ENCODE results near the gene CHMP1A.

CHMP1A gene

DNA sequence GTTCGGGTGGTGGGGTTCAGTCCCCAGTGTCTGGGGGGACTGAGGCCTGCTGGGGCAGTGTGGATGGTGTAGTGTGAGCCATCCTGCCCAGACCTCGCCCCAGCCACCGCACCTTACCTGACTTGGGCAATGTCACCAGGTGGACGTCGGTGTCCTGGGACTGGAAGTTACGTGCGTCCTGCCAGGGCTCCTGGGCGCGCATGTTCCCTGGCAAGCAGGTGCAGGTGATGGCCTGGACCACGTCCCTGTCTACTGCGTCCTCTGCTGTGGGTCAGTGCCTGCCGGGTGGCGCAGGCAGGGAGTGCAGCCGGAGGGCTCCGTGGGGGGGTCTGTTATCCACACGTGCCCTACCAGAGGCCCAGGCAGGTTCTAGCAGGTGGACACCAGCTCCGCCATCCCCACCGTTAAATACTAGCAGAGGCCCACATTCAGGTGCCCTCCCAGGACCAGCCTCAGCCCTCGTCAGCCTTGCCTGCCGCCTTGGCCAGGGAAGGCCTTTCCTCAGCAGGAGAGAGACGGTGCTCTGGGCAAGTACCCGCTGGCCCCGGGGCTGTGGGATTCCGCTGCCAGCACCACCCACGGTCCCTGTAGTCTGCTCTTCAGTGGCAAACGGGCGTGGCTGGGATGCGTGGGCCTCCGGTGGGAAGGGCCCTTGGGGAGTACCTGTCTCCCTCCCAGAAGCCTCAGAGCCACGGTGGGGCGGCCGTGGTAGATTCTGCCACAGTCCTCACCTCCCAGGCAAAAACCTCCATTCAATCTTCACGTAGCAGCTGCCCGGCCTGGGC lies 52.1 kb downstream of the CHMP1A start:
- in situ Hi-C loops (cut with MboI; ENCODE audit: low pct_unique_long_range_greater_than_20kb, low sequenced_read_pairs, unreplicated experiment) = no loop called here

DNA sequence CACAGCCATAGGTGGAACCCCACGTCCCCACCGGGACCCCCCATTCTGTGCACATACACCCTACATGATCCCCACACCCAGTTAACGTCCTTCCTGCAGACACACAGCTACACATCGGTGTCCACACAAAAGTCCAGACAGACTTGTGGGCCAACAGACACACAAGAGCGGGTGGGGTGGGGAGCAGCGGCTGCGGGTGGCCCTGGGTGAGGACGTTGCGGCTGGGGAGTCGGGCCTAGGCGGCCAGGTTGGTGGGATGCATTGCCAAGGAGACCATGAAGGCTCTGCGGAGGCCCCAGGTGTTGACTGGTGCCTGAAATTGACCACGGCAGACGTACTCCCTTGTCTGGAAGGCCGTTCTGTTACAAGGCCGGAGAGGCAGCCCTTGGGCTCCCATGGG lies 52.7 kb downstream of the CHMP1A start:
- in situ Hi-C loops (cut with MboI; ENCODE audit: low pct_unique_long_range_greater_than_20kb, low sequenced_read_pairs, unreplicated experiment) = no loop called here
- TF ChIP-seq, protein P1, sequence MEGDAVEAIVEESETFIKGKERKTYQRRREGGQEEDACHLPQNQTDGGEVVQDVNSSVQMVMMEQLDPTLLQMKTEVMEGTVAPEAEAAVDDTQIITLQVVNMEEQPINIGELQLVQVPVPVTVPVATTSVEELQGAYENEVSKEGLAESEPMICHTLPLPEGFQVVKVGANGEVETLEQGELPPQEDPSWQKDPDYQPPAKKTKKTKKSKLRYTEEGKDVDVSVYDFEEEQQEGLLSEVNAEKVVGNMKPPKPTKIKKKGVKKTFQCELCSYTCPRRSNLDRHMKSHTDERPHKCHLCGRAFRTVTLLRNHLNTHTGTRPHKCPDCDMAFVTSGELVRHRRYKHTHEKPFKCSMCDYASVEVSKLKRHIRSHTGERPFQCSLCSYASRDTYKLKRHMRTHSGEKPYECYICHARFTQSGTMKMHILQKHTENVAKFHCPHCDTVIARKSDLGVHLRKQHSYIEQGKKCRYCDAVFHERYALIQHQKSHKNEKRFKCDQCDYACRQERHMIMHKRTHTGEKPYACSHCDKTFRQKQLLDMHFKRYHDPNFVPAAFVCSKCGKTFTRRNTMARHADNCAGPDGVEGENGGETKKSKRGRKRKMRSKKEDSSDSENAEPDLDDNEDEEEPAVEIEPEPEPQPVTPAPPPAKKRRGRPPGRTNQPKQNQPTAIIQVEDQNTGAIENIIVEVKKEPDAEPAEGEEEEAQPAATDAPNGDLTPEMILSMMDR (IDR thresholded peaks at IDR 0.05; ENCODE audit: extremely low read depth, insufficient read depth, missing control alignments) = no peak
- DNase-seq (ENCODE audit: low spot score) = no peak

More for the DNA sequence above, 52.1 kb downstream of the CHMP1A start:
- TF ChIP-seq, protein P1 (IDR thresholded peaks at IDR 0.05; ENCODE audit: extremely low read depth, insufficient read depth, missing control alignments) = no peak
- DNase-seq (ENCODE audit: low spot score) = no peak

DNA sequence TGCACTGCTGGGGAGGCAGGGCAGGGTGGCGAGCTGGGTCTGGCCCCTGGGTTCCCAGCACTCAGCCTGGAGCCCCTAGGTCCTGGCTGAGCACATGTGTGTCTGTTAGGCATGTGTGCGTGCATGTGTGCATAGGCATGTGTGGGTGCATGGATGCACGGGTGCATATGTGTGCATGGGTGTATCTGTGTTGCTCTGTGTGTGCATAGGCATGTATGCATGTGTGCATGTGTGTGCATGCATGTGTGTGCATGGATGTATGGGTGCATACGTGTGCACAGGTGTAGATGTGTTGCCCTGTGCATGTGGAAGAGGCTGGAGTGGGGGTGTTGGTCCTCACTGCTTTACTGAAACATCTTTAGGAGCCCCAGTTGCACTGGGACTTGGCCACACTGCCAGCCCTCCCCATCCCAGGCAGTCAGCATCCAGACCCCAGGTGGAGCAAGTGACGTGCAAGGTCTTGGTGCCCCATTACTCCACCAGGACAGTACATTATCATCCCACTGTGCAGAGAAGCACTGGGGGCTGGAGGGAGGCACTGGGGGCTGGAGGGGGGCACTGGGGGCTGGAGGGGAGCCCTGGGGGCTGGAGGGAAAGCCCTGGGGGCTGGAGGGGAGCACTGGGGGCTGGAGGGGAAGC lies 54.4 kb downstream of the CHMP1A start:
- in situ Hi-C loops (cut with MboI; ENCODE audit: low pct_unique_long_range_greater_than_20kb, low sequenced_read_pairs, unreplicated experiment) = no loop called here
- TF ChIP-seq, protein P1 (IDR thresholded peaks at IDR 0.05; ENCODE audit: extremely low read depth, insufficient read depth, missing control alignments) = no peak
- DNase-seq (ENCODE audit: low spot score) = no peak

DNA sequence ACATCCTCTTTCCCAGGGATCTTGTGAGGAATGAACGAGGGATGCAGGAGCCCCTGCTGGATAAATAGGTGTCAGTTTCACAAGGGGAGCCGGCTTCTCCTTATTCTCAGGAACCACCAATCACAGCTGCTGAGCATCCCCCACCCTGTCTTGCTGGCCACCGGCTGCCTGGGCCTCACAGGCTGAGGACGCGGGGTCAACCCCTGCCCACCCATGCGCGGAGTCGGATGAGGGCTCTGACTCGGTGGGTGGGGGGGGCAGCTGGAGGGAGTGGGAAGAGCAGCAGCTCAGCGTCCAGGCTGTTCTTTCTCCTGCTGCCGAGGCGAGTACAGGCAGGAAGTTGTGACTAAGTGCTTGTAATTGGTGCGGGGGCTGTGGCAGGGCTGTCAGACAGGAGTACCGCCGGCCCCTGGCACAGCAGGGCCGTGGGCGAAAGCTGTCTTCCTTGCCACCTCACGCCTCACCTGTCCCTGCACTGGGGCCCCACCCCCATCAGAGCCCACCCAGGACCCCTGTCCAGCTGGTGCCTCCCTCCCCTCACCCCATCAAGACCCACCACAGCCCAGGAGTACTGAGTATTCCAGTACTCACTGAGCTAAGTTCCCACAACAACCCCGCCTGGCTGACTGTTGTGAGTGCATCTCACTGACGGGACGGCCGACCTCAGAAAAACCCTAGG lies 55.1 kb downstream of the CHMP1A start:
- in situ Hi-C loops (cut with MboI; ENCODE audit: low pct_unique_long_range_greater_than_20kb, low sequenced_read_pairs, unreplicated experiment) = no loop called here
- DNase-seq (ENCODE audit: low spot score) = peak; percentile 74
- TF ChIP-seq, protein P1 (IDR thresholded peaks at IDR 0.05; ENCODE audit: extremely low read depth, insufficient read depth, missing control alignments) = no peak

DNA sequence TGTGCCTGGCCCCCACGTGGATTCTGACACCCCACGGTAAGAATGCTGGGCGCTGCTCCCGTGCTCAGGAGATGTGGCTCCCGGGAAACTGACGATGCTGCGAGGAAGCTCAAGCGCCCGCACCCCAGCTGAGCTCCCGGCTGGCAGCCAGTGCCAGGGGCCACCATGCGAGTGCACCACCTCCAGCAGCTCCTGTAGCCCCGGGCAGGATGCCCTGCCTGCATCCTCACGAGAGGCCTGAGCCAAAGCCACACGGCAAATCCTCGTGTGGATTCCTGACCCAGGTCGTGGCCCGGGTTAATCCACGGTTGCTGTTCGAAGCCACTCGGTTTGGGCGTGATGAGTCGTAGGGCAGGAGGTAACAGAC lies 55.6 kb downstream of the CHMP1A start:
- in situ Hi-C loops (cut with MboI; ENCODE audit: low pct_unique_long_range_greater_than_20kb, low sequenced_read_pairs, unreplicated experiment) = no loop called here
- no peak for DNase-seq (ENCODE audit: low spot score)
- TF ChIP-seq, protein P1 (IDR thresholded peaks at IDR 0.05; ENCODE audit: extremely low read depth, insufficient read depth, missing control alignments) = no peak

DNA sequence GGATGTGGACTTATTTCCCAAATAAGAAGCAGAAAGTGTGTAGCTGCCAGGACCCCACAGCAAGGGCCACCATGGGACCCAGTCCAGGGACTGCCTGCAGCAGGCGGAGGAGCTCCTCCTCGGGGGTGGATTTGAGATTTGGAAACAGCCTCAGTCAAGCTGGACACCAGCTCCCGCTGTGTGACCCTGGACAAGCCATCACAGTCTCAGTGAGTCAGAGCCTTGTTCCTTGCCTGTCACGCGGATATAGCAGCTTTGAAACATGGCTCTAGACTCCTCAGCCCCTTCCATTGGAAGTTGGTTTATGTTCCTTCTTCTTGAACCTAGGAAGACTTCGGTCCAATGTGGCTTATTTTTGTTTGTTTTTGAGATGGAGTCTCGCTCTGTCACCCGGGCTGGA lies 56.6 kb downstream of the CHMP1A start:
- no peak for DNase-seq (ENCODE audit: low spot score)
- in situ Hi-C loops (cut with MboI; ENCODE audit: low pct_unique_long_range_greater_than_20kb, low sequenced_read_pairs, unreplicated experiment) = no loop called here
- TF ChIP-seq, protein P1 (IDR thresholded peaks at IDR 0.05; ENCODE audit: extremely low read depth, insufficient read depth, missing control alignments) = no peak
